BE2C (cell line): Measurements from ENCODE around the gene NADK.

ENCODE experiments used
- DNase-seq: peaks from one replicate; pipeline ENCODE4 v3.0.0-alpha.2; 2020
- H3K27me3 ChIP-seq: fragments of 250-450 bp; sonication (Bioruptor Pico); 2 replicates; pipeline ENCODE4 v1.5.1; 2020; ENCODE audit warnings: mild to moderate bottlenecking
- H3K36me3 ChIP-seq: fragments of 250-450 bp; sonication (Bioruptor Pico); 2 replicates; pipeline ENCODE4 v1.5.1; 2020; ENCODE audit warnings: mild to moderate bottlenecking
- H3K4me1 ChIP-seq: fragments of 250-450 bp; sonication (Bioruptor Pico); 2 replicates; pipeline ENCODE4 v1.5.1; 2020
- H3K4me3 ChIP-seq: 2 replicates; pipeline ENCODE4 v1.5.1; 2011; ENCODE audit warnings: low read depth, low read length
- H3K9me3 ChIP-seq: fragments of 250-450 bp; sonication (Bioruptor Pico); 2 replicates; pipeline ENCODE4 v1.5.1; 2020
- TF ChIP-seq, protein P1 (sequence below): IDR thresholded peaks from 2 replicates; pipeline ENCODE4 v1.5.1; 2012; ENCODE audit warnings: mild to moderate bottlenecking, low read depth, low read length

NADK gene

GRCh38 chr1:1782399-1783221 is 4.3 kb upstream of the NADK start:
- H3K27me3 ChIP-seq = no peaks in the 10 kb centered on the region
- DNase-seq = no peak
- TF ChIP-seq, protein P1, sequence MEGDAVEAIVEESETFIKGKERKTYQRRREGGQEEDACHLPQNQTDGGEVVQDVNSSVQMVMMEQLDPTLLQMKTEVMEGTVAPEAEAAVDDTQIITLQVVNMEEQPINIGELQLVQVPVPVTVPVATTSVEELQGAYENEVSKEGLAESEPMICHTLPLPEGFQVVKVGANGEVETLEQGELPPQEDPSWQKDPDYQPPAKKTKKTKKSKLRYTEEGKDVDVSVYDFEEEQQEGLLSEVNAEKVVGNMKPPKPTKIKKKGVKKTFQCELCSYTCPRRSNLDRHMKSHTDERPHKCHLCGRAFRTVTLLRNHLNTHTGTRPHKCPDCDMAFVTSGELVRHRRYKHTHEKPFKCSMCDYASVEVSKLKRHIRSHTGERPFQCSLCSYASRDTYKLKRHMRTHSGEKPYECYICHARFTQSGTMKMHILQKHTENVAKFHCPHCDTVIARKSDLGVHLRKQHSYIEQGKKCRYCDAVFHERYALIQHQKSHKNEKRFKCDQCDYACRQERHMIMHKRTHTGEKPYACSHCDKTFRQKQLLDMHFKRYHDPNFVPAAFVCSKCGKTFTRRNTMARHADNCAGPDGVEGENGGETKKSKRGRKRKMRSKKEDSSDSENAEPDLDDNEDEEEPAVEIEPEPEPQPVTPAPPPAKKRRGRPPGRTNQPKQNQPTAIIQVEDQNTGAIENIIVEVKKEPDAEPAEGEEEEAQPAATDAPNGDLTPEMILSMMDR = no peak
- H3K4me1 ChIP-seq = peaks cover 22% of the 10 kb centered on the region
- no peak overlapping the region for H3K4me3 ChIP-seq
- no peaks in the 10 kb centered on the region for H3K9me3 ChIP-seq
- peaks cover 39% of the 10 kb centered on the region for H3K36me3 ChIP-seq

GRCh38 chr1:1781526-1781903 is 3.2 kb upstream of the NADK start:
- no peaks in the 10 kb centered on the region for H3K27me3 ChIP-seq
- H3K4me3 ChIP-seq = no peak overlapping the region
- H3K36me3 ChIP-seq = peaks cover 28% of the 10 kb centered on the region
- TF ChIP-seq, protein P1 = no peak
- H3K9me3 ChIP-seq = no peaks in the 10 kb centered on the region
- peaks cover 22% of the 10 kb centered on the region for H3K4me1 ChIP-seq
- no peak for DNase-seq

DNA sequence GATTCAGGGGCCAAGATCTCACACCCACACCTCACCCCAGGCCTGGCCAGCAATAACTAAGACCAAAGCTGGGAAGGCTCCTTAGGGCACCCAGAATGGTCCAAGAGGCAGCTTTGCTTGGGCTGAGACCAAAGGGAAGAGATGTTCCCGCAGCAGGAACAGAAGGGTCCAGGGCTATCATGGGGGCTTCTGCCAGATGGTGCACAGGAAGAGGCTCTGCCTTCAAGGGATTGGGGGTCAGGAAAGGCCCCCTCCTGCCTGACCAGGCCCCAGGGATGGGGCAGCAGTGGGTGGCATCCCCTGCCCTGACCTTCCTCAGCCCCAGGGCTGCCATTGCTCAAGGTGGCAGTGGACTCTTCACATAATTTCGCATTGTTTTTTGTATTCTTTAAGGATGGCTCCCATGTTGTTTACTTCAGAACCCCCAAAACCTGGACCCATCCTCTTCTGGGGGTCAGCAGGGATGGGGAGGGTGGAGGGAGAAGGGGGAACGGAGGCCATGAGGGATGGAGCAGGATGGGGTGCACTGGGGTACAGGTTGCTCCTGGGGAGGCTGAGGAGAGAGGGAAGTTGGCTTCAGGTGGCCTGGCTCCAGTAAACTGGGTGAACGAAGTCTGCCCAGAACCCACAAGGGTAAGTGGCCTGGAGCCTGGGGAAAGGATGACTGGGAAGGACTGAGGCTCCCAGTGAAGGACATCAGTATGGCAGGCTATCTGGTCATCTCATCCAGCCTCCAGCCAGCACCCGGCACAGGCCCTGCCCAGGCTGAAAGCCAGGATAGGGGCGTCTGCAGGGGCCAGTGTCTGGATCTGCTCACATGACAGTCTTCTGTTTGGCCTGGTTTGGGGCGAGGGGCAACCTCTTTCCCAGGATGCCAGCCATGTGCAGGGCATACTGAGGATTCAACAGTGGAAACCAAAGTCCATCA is 2.6 kb upstream of the NADK start:
- TF ChIP-seq, protein P1 = no peak
- Histone ChIP-seq H3K9me3 (no peaks in the 10 kb centered on the region), H3K4me3 (no peak overlapping the region), H3K4me1 (peaks cover 22% of the 10 kb centered on the region), H3K36me3 (peaks cover 21% of the 10 kb centered on the region), H3K27me3 (no peaks in the 10 kb centered on the region)
- DNase-seq = peak; percentile 72

DNA sequence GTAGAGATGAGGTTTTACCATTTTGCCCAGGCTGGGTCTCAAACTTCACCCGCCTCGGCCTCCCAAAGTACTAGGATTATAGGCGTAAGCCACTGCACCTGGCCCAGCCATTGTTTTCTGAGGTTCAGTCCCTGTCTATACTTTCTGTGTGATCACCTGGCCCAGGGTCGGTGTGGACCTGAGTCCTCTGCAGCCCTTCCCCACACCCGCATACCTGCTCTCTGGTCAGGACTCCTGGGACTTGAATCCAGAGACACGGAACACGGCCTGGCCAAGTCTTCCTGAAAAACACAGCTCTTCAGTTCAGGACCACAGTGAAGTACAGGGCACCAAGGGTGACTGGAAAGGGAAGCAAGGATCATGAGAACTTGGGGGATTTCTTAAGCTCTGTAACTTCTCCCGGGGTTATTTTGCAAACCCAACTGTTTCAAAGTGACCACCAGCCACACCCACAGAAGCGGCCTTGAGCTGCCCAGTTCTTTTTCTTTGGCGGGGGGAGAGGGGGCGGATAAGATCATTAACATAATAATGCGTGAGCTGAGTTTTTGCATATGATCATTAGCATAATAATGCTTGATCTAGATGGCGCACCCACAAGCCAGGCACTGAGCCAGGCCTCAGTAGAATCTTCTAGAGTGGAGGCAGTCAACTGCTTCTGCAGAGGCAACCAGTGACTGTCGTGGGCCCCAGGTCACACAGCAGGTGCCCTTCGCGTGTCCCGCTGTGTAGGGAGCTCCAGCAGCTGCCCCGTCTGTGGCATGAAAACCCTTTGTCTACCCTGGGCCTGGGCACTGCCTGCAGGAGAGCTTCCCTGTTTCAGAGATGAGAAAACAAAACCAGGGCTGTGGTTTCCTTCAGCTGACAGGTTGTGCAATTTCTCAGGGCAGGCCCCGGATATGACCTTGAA is 1.7 kb upstream of the NADK start:
- Histone ChIP-seq H3K4me3 (no peak overlapping the region), H3K36me3 (peaks cover 14% of the 10 kb centered on the region), H3K4me1 (peaks cover 22% of the 10 kb centered on the region), H3K9me3 (no peaks in the 10 kb centered on the region), H3K27me3 (no peaks in the 10 kb centered on the region)
- TF ChIP-seq, protein P1 = no peak
- DNase-seq = no peak

DNA sequence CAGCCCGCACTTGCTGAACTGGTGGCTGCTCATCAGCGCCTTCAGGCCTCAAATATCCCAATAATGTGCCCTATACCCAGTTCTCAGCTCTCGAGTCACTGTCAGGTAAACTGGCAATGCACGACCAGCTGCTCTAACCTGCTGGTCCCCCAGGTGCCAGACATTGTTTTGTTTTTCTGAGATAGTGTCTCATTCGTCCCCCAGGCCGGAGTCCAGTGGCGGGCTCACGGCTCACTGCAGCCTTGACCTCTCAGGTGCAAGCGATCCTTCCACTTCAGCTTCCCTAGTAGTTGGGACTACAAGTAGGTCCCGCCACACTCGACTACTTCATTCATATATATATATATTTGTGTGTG is 1.0 kb upstream of the NADK start:
- peaks cover 22% of the 10 kb centered on the region for H3K4me1 ChIP-seq
- no peak for DNase-seq

More for the DNA sequence above, 1.0 kb upstream of the NADK start:
- TF ChIP-seq, protein P1 = no peak
- H3K9me3 ChIP-seq = no peaks in the 10 kb centered on the region
- no peaks in the 10 kb centered on the region for H3K27me3 ChIP-seq
- peaks cover 15% of the 10 kb centered on the region for H3K36me3 ChIP-seq
- peak overlapping the region; percentile 52 for H3K4me3 ChIP-seq
